GM23338 (cell line): ENCODE data around the gene VPS54. TPM values are rescaled to one million over a fixed set of nuclear protein-coding genes. Genes with fewer than 3 reads are reported as not detected.

ENCODE experiments used
- ATAC-seq: fragments of 200-7000 bp; cut with Tn5 transposase; 3 replicates; pipeline ENCODE4 v1.9.1; 2020
- DNase-seq: peaks from one replicate; pipeline ENCODE4 v3.0.0-alpha.2; 2015; ENCODE audit warnings: low spot score
- H2AFZ ChIP-seq: fragments of 200-600 bp; sonication (generic); 2 replicates; pipeline ENCODE4 v1.8.0; 2016; ENCODE audit warnings: antibody characterized with exemption, mild to moderate bottlenecking, moderate library complexity
- H3F3A ChIP-seq: fragments of 200-600 bp; sonication (generic); replicated peaks from 2 replicates; pipeline ENCODE4 v1.8.0; 2017; ENCODE audit warnings: antibody characterized with exemption, mixed run types, low read depth
- H3K27ac ChIP-seq: fragments of 200-600 bp; sonication (generic); 2 replicates; pipeline ENCODE4 v1.6.1; 2016; ENCODE audit warnings: low read depth
- H3K27me3 ChIP-seq: fragments of 200-600 bp; sonication (generic); 2 replicates; pipeline ENCODE4 v1.8.0; 2016; ENCODE audit warnings: mild to moderate bottlenecking, mixed run types, moderate library complexity; ENCODE audit not compliant: insufficient read depth
- H3K36me3 ChIP-seq: fragments of 200-600 bp; sonication (generic); 2 replicates; pipeline ENCODE4 v1.8.0; 2016; ENCODE audit warnings: mild to moderate bottlenecking; ENCODE audit not compliant: insufficient read depth
- H3K4me1 ChIP-seq: fragments of 200-600 bp; sonication (generic); 2 replicates; pipeline ENCODE4 v1.8.0; 2016; ENCODE audit warnings: mild to moderate bottlenecking, moderate library complexity; ENCODE audit not compliant: insufficient read depth
- H3K4me2 ChIP-seq: fragments of 200-600 bp; sonication (generic); 2 replicates; pipeline ENCODE4 v1.7.1; 2017; ENCODE audit warnings: mixed run types
- H3K4me3 ChIP-seq: fragments of 200-600 bp; sonication (generic); 2 replicates; pipeline ENCODE4 v1.6.1; 2016; ENCODE audit warnings: mixed run types
- H3K79me2 ChIP-seq: fragments of 200-600 bp; sonication (generic); replicated peaks from 2 replicates; pipeline ENCODE4 v1.8.0; 2017; ENCODE audit warnings: mild to moderate bottlenecking; ENCODE audit not compliant: insufficient read depth
- H3K9me2 ChIP-seq: fragments of 200-600 bp; sonication (generic); 2 replicates; pipeline ENCODE4 v1.8.0; 2017; ENCODE audit not compliant: insufficient read depth
- H4K20me1 ChIP-seq: fragments of 200-600 bp; sonication (generic); replicated peaks from 2 replicates; pipeline ENCODE4 v1.8.0; 2017; ENCODE audit warnings: mild to moderate bottlenecking; ENCODE audit not compliant: insufficient read depth
- H3K27ac Mint-ChIP-seq: 2 replicates; pipeline ENCODE4 v1.8.0; 2020; ENCODE audit warnings: inconsistent platforms, mild to moderate bottlenecking, moderate library complexity, mixed read lengths
- H3K27me3 Mint-ChIP-seq: 3 replicates; pipeline ENCODE4 v1.8.0; 2022; ENCODE audit warnings: low read depth, mild to moderate bottlenecking, moderate library complexity, mixed read lengths, inconsistent platforms; ENCODE audit not compliant: insufficient read depth, poor library complexity
- H3K36me3 Mint-ChIP-seq: 3 replicates; pipeline ENCODE4 v1.8.0; 2021; ENCODE audit warnings: low read depth, mild to moderate bottlenecking, inconsistent platforms, moderate library complexity, mixed read lengths
- H3K4me1 Mint-ChIP-seq: 3 replicates; pipeline ENCODE4 v1.8.0; 2020; ENCODE audit warnings: mild to moderate bottlenecking, inconsistent platforms, mixed read lengths
- H3K4me3 Mint-ChIP-seq: 3 replicates; pipeline ENCODE4 v1.8.0; 2021; ENCODE audit warnings: moderate library complexity, mild to moderate bottlenecking, inconsistent platforms, mixed read lengths
- H3K9me3 Mint-ChIP-seq: 3 replicates; pipeline ENCODE4 v1.8.0; 2020; ENCODE audit warnings: moderate library complexity, mild to moderate bottlenecking, inconsistent platforms, mixed read lengths
- CREB1 ChIP-seq: fragments of 250-450 bp; sonication (Bioruptor Pico); IDR thresholded peaks from 2 replicates; pipeline ENCODE4 v1.5.0; 2020; ENCODE audit warnings: low read depth, mild to moderate bottlenecking, moderate library complexity
- CTCF ChIP-seq, 2 experiments: fragments of 200-600 bp in 1 of 2; sonication (generic) in 1 of 2; conservative IDR thresholded peaks; 2 replicates each; pipeline versions ENCODE4 v1.5.1 to v1.6.1; 2016 to 2017; ENCODE audit warnings: antibody characterized with exemption in 2 of 2, low read depth in 2 of 2, mild to moderate bottlenecking in 2 of 2, moderate library complexity in 1 of 2
- ETS1 ChIP-seq: IDR thresholded peaks from 2 replicates; pipeline ENCODE4 v1.6.1; 2016; ENCODE audit warnings: antibody characterized with exemption
- EZH2 ChIP-seq: fragments of 200-600 bp; sonication (generic); IDR thresholded peaks from one replicate; pipeline ENCODE4 v1.8.0; 2017; ENCODE audit warnings: antibody characterized with exemption, mild to moderate bottlenecking, low read depth; ENCODE audit not compliant: unreplicated experiment
- EZH2phosphoT487 ChIP-seq: fragments of 200-600 bp; sonication (generic); IDR thresholded peaks from one replicate; pipeline ENCODE4 v1.8.1; 2018; ENCODE audit warnings: antibody characterized with exemption; ENCODE audit not compliant: unreplicated experiment
- JUNB ChIP-seq: IDR thresholded peaks from one replicate; pipeline ENCODE4 v1.6.1; 2016; ENCODE audit warnings: antibody characterized with exemption; ENCODE audit not compliant: unreplicated experiment
- NANOG ChIP-seq: IDR thresholded peaks from 2 replicates; pipeline ENCODE4 v1.6.1; 2016; ENCODE audit warnings: antibody characterized with exemption, borderline replicate concordance
- POLR2AphosphoS5 ChIP-seq: IDR thresholded peaks from 2 replicates; pipeline ENCODE4 v1.6.1; 2016; ENCODE audit warnings: antibody characterized with exemption, low read depth
- REST ChIP-seq: IDR thresholded peaks from one replicate; pipeline ENCODE4 v1.6.1; 2018; ENCODE audit warnings: antibody characterized with exemption; ENCODE audit not compliant: unreplicated experiment
- STAT1 ChIP-seq: IDR thresholded peaks from one replicate; pipeline ENCODE4 v1.6.1; 2016; ENCODE audit warnings: antibody characterized with exemption; ENCODE audit not compliant: unreplicated experiment
- ZNF114 ChIP-seq: fragments of 250-450 bp; sonication (Bioruptor Pico); IDR thresholded peaks from 2 replicates; pipeline ENCODE4 v1.5.0; 2020; ENCODE audit warnings: mild to moderate bottlenecking, moderate library complexity
- ZNF331 ChIP-seq: fragments of 250-450 bp; sonication (Bioruptor Pico); IDR thresholded peaks from 2 replicates; pipeline ENCODE4 v1.5.0; 2020; ENCODE audit warnings: low read depth, mild to moderate bottlenecking, moderate library complexity
- ZNF462 ChIP-seq: fragments of 250-450 bp; sonication (Bioruptor Pico); IDR thresholded peaks from 2 replicates; pipeline ENCODE4 v1.5.0; 2020; ENCODE audit warnings: mild to moderate bottlenecking, moderate library complexity
- polyA plus RNA-seq: library from polyadenylated mRNA; unstranded; fragments of >200 nt; fragmentation: Nextera tagmentation; extraction: Ambion mirVana; gene quantifications from 2 replicates; pipeline ENCODE4 v1.2.1, GENCODE V29; 2016
- total RNA-seq: library from RNA; depleted of rRNA; stranded (reverse); fragments of >200 nt; shearing (Covaris generic); gene quantifications from 2 replicates; pipeline ENCODE4 v1.2.3, GENCODE V29; 2014

The VPS54 gene
- total and polyA plus RNA-seq, 2 experiments from 2014 or later: 6.6 to 17.0 TPM

GRCh38 chr2:63942788-63943187, 76.4 kb downstream of the VPS54 start:
- Histone ChIP-seq H3K4me2 (no peak overlapping the region), H3K4me3 (no peak overlapping the region), H2AFZ (no peak overlapping the region), H3K27me3 (no peaks in the 10 kb centered on the region), H3K79me2 (no peaks in the 10 kb centered on the region), H3K27ac (no peak overlapping the region), H3F3A (no peaks in the 10 kb centered on the region), H3K4me1 (no peaks in the 10 kb centered on the region), H3K9me2 (no peaks in the 10 kb centered on the region), H3K36me3 (no peaks in the 10 kb centered on the region), H4K20me1 (no peaks in the 10 kb centered on the region)
- H3K9me3 Mint-ChIP-seq: no peaks in the 10 kb centered on the region; the same call in 2 of the 3 replicates
- TF ChIP-seq ZNF114 (CRISPR knock-in tag) (no peak), EZH2phosphoT487 (no peak), REST (no peak), POLR2AphosphoS5 (no peak), ETS1 (no peak), EZH2 (no peak), JUNB (no peak), ZNF462 (CRISPR knock-in tag) (no peak), STAT1 (no peak), ZNF331 (CRISPR knock-in tag) (no peak), CREB1 (CRISPR knock-in tag) (no peak), CTCF (conservative IDR thresholded peaks at IDR 0.05; ENCODE audit: low read depth in 2 of 2) (no peak), NANOG (no peak)
- H3K4me3 Mint-ChIP-seq: no peak overlapping the region
- H3K27ac Mint-ChIP-seq: no peak overlapping the region
- H3K36me3 Mint-ChIP-seq: peaks cover 27% of the 10 kb centered on the region
- no peak for DNase-seq
- H3K4me1 Mint-ChIP-seq: peaks cover 4% of the 10 kb centered on the region; the same call in 2 of the 3 replicates
- no peak for ATAC-seq
- H3K27me3 Mint-ChIP-seq: peaks cover 5% of the 10 kb centered on the region
